ENCODE measurements around the gene SERPIND1. TPM values are rescaled to one million over a fixed set of nuclear protein-coding genes. Genes with fewer than 3 reads are reported as not detected.

SERPIND1 gene
- total RNA-seq, 4 donors from 2014 or later = 0.38 to 0.42 TPM; not detected in 2

DNA sequence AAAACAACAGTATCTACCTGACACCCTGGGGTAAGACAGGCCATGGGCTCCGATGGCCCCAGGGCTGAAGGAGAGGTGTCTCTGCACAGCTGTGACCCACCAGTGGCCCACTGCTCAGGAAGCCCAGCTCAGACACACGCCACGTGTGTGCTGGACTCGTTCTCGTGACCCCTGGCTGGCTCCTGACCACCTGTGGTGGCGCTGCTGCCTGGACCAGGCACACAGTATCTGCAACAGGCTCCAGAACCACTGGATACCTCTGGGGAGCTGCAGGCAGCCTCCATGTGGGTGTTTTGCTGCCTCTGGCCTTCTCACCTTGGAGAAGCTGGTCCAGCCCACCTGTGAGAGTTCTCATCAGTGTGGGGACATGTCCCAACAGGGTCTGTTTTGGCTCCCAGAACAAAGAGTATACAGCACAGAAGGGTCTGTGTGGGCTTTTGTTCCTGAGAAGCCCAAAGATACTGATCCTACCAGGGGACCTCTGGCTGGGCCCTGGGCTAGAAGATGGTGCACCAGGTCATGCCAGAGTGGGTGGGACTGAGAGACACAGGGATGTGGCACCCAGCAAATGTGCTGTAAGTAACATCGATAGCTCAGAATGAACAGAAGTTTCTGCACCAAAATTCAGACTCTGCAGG is 21.7 kb upstream of the SERPIND1 start:
- WGBS, 2 donors = 93 to 98% methylated on average over 3 to 6 of the region's 7 CpGs
- no peak overlapping the region for H3K27ac ChIP-seq
- TF ChIP-seq, protein P1, sequence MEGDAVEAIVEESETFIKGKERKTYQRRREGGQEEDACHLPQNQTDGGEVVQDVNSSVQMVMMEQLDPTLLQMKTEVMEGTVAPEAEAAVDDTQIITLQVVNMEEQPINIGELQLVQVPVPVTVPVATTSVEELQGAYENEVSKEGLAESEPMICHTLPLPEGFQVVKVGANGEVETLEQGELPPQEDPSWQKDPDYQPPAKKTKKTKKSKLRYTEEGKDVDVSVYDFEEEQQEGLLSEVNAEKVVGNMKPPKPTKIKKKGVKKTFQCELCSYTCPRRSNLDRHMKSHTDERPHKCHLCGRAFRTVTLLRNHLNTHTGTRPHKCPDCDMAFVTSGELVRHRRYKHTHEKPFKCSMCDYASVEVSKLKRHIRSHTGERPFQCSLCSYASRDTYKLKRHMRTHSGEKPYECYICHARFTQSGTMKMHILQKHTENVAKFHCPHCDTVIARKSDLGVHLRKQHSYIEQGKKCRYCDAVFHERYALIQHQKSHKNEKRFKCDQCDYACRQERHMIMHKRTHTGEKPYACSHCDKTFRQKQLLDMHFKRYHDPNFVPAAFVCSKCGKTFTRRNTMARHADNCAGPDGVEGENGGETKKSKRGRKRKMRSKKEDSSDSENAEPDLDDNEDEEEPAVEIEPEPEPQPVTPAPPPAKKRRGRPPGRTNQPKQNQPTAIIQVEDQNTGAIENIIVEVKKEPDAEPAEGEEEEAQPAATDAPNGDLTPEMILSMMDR (IDR thresholded peaks at IDR 0.05) = no peak
- no peak for TF ChIP-seq POLR2A (IDR thresholded peaks at IDR 0.05)
- no peaks in the 10 kb centered on the region for H3K9me3 ChIP-seq
- no peaks in the 10 kb centered on the region for H3K27me3 ChIP-seq
- no peak overlapping the region for H3K4me3 ChIP-seq
- H3K4me1 ChIP-seq = peaks cover 8 to 34% (median 11%) of the 10 kb centered on the region in 3 donors
- no peak for DNase-seq
- H3K36me3 ChIP-seq = peaks cover 7 to 94% (median 22%) of the 10 kb centered on the region in 3 donors
- intact Hi-C loops (cut with DNase I) = no loop called here

DNA sequence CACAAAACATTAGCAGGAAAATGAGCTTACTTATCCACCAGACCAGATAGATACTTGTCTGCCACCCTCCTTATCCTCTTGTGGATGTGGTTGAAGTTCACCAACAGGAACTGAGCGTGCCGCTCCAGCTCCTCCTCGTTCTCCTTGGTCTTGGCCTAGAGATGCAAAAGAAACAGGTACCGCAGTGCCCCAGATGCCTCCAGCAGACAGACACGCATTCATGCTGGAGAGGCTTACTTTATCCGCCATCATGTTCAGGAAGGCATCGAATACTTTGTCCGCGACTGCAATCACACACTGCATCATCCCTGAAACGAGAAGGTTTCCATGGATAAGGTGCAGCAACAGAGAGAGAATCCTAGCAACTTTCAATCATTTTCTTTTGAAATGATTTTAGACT is 21.0 kb upstream of the SERPIND1 start:
- Histone ChIP-seq H3K27ac (no peak overlapping the region), H3K9me3 (no peaks in the 10 kb centered on the region), H3K27me3 (no peaks in the 10 kb centered on the region), H3K4me1 (peaks cover 8 to 34% (median 11%) of the 10 kb centered on the region in 3 donors), H3K36me3 (peaks cover 5 to 94% (median 20%) of the 10 kb centered on the region in 3 donors), H3K4me3 (no peak overlapping the region)
- TF ChIP-seq, protein P1 (IDR thresholded peaks at IDR 0.05) = no peak
- TF ChIP-seq POLR2A (IDR thresholded peaks at IDR 0.05) = no peak
- 87 to 96% methylated on average over 8 to 10 of the region's 10 CpGs for WGBS, 2 donors
- intact Hi-C loops (cut with DNase I) = no loop called here
- no peak for DNase-seq

DNA sequence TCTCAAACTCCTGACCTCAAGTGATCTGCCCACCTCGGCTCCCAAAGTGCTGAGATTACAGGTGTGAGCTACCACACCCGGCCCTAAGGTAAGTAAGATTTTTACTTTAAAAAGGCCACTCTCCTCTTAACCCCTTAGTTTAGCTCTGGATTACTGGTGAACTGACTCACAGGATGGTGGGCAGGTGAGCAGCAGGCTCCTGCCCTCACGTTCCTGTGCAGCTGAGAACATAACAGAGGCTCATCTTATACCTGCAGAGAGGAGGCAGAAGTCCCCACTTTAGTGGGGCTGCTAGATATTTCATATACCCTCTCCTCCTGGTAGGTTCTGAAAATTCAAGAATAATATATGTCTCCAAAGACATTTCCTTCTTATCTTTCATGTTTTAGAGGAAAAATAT is 17.1 kb upstream of the SERPIND1 start:
- H3K4me1 ChIP-seq = no peaks in the 10 kb centered on the region
- no peak overlapping the region for H3K27ac ChIP-seq
- intact Hi-C loops (cut with DNase I) = no loop called here
- no peak for TF ChIP-seq POLR2A (IDR thresholded peaks at IDR 0.05)
- TF ChIP-seq, protein P1 (IDR thresholded peaks at IDR 0.05) = no peak
- H3K4me3 ChIP-seq = no peak overlapping the region
- WGBS, 2 donors = 62% methylated on average over 3 of the region's 3 CpGs
- H3K27me3 ChIP-seq = no peaks in the 10 kb centered on the region
- no peaks in the 10 kb centered on the region for H3K9me3 ChIP-seq
- H3K36me3 ChIP-seq = peaks cover 3 to 89% (median 8%) of the 10 kb centered on the region in 3 donors
- DNase-seq = no peak

DNA sequence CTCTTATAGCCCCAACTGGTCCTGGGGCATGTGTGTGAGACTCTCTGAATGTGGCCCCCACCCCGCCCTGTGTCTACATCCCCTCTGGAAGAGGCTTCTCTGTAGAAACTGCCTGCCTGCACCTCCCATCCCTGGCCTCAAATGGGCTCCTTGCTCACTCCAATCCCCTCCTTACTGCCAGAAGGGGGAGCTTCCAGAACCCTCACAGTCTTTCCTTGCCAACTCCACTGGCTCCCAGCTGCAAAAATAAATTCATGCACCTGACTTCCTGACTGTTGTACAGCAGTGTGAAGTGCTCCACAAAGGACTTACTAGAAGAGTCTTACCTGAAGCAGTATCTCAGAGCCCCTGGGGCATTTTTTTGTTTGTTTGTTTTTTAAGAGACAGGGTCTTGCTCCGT is 15.2 kb upstream of the SERPIND1 start:
- TF ChIP-seq POLR2A (IDR thresholded peaks at IDR 0.05) = no peak
- TF ChIP-seq, protein P1 (IDR thresholded peaks at IDR 0.05) = no peak
- peaks cover 0 to 90% (median 15%) of the 10 kb centered on the region in 3 donors for H3K36me3 ChIP-seq
- 92 to 100% methylated on average over 1 to 2 of the region's 2 CpGs for WGBS, 2 donors
- no peak overlapping the region for H3K4me3 ChIP-seq
- no peaks in the 10 kb centered on the region for H3K9me3 ChIP-seq
- H3K4me1 ChIP-seq = no peaks in the 10 kb centered on the region
- intact Hi-C loops (cut with DNase I) = no loop called here
- DNase-seq = no peak
- H3K27me3 ChIP-seq = no peaks in the 10 kb centered on the region
- no peak overlapping the region for H3K27ac ChIP-seq

DNA sequence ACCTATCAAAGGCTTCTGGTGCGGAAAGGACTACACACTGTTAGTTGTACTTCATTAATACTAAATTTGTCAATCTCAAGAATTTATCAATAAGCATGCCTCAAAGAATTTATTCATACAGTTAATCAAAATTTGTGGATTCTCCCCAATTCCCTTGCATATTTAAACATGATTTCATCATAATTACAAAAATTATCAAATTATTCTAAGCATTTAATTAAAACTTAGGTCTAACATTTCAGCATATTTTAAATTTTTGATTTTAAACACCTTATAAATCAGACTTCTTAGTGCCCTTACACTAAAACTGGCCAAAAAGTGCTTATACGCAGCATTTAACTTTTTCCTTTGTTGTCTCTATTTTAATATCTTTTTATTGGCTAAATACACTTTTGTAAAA is 13.8 kb upstream of the SERPIND1 start:
- H3K9me3 ChIP-seq = no peaks in the 10 kb centered on the region
- no peak for DNase-seq
- H3K4me3 ChIP-seq = no peak overlapping the region
- no peak overlapping the region for H3K27ac ChIP-seq
- no peaks in the 10 kb centered on the region for H3K4me1 ChIP-seq
- WGBS, 2 donors = 94 to 97% methylated on average over 2 of the region's 2 CpGs
- no peaks in the 10 kb centered on the region for H3K27me3 ChIP-seq
- TF ChIP-seq, protein P1 (IDR thresholded peaks at IDR 0.05) = no peak
- TF ChIP-seq POLR2A (IDR thresholded peaks at IDR 0.05) = no peak
- peaks cover 12 to 93% (median 29%) of the 10 kb centered on the region in 3 donors for H3K36me3 ChIP-seq
- intact Hi-C loops (cut with DNase I) = no loop called here

All from esophagus squamous epithelium (tissue), 5 donors.